ENCODE results near the gene RNF144B. TPM values are rescaled to one million over a fixed set of nuclear protein-coding genes. Genes with fewer than 3 reads are reported as not detected.
"Not testable (repeated sequence)": the region's sequence is repeated elsewhere in the genome, so short reads cannot be mapped to it uniquely, and the experiment has no call there.

The RNF144B gene
- total and polyA plus RNA-seq, 2 donors (not counting 1 experiment from before 2014, with no cell fraction given): 3.0 to 17.0 TPM

GRCh38 chr6:18353251-18353650 lies 33.9 kb upstream of the RNF144B start:
- DNase-seq (no peak), ATAC-seq (ENCODE audit: low read depth) (no peak)
- ChIA-PET POLR2A (no interaction called here), CTCF (no interaction called here)
- H3K4me3 Mint-ChIP-seq: no peak overlapping the region
- intact Hi-C loops (cut with micrococcal nuclease): no loop called here
- H3K27ac Mint-ChIP-seq: no peak overlapping the region
- Histone ChIP-seq H2AFZ (ENCODE audit: insufficient read depth, low read depth, low read length, poor library complexity, severe bottlenecking) (no peak overlapping the region), H3K79me2 (ENCODE audit: control insufficient read depth, insufficient read depth, low read length) (no peaks in the 10 kb centered on the region), H3K27ac (ENCODE audit: low read length in 2 of 2) (no peak overlapping the region), H3K36me3 (replicated peaks in 1 of 2; ENCODE audit: control extremely low read depth in 1 of 2, control insufficient read depth in 1 of 2, extremely low read depth in 1 of 2, insufficient read depth in 2 of 2, low read length in 1 of 2) (no peaks in the 10 kb centered on the region), H3K4me1 (ENCODE audit: control insufficient read depth in 2 of 2, insufficient read depth in 2 of 2, low read length in 2 of 2) (peaks cover 11% of the 10 kb centered on the region in 2 donors), H4K20me1 (ENCODE audit: control insufficient read depth, insufficient read depth, low read length, poor library complexity, severe bottlenecking) (no peaks in the 10 kb centered on the region), H3K9me3 (ENCODE audit: control extremely low read depth in 1 of 3, control insufficient read depth in 2 of 3, insufficient read depth in 1 of 3, low read length in 2 of 3) (no peaks in the 10 kb centered on the region), H3K4me3 (ENCODE audit: control extremely low read depth in 1 of 5, extremely low read depth in 1 of 5, insufficient read depth in 1 of 5, low read depth in 2 of 5, low read length in 4 of 5) (no peak overlapping the region), H3K4me2 (replicated peaks; ENCODE audit: low read depth, low read length, poor library complexity, severe bottlenecking) (no peak overlapping the region), H3K27me3 (replicated peaks in 1 of 4; ENCODE audit: control extremely low read depth in 1 of 4, control insufficient read depth in 3 of 4, insufficient read depth in 4 of 4, low read length in 3 of 4) (no peaks in the 10 kb centered on the region), H3K9ac (ENCODE audit: low read length) (no peak overlapping the region)
- H3K4me1 Mint-ChIP-seq: peaks cover 13% of the 10 kb centered on the region
- no peak for TF ChIP-seq EZH2 (IDR thresholded peaks at IDR 0.05; ENCODE audit: borderline replicate concordance, insufficient read depth, low read depth, low read length, poor library complexity, severe bottlenecking)
- peaks cover 3% of the 10 kb centered on the region for H3K9me3 Mint-ChIP-seq (ENCODE audit: insufficient read depth)
- H3K27me3 Mint-ChIP-seq: no peaks in the 10 kb centered on the region
- 60% methylated on average over 1 of the region's 2 CpGs for WGBS (ENCODE audit: insufficient coverage)

- H4K20me1 ChIP-seq (ENCODE audit: control insufficient read depth, insufficient read depth, low read length, poor library complexity, severe bottlenecking); H3K9me3 ChIP-seq (ENCODE audit: control extremely low read depth in 1 of 3, control insufficient read depth in 2 of 3, insufficient read depth in 1 of 3, low read length in 2 of 3); H3K27ac Mint-ChIP-seq; H3K4me2 ChIP-seq (replicated peaks; ENCODE audit: low read depth, low read length, poor library complexity, severe bottlenecking); H3K4me3 ChIP-seq (ENCODE audit: control extremely low read depth in 1 of 5, extremely low read depth in 1 of 5, insufficient read depth in 1 of 5, low read depth in 2 of 5, low read length in 4 of 5); H3K79me2 ChIP-seq (ENCODE audit: control insufficient read depth, insufficient read depth, low read length); H3K9ac ChIP-seq (ENCODE audit: low read length); H3K27me3 Mint-ChIP-seq; H2AFZ ChIP-seq (ENCODE audit: insufficient read depth, low read depth, low read length, poor library complexity, severe bottlenecking); DNase-seq; H3K27me3 ChIP-seq (replicated peaks in 1 of 4; ENCODE audit: control extremely low read depth in 1 of 4, control insufficient read depth in 3 of 4, insufficient read depth in 4 of 4, low read length in 3 of 4); H3K36me3 ChIP-seq (replicated peaks in 1 of 2; ENCODE audit: control extremely low read depth in 1 of 2, control insufficient read depth in 1 of 2, extremely low read depth in 1 of 2, insufficient read depth in 2 of 2, low read length in 1 of 2); intact Hi-C loops (cut with micrococcal nuclease); CTCF ChIA-PET; H3K4me3 Mint-ChIP-seq; POLR2A ChIA-PET; H3K27ac ChIP-seq (ENCODE audit: low read length in 2 of 2); ATAC-seq (ENCODE audit: low read depth); H3K9me3 Mint-ChIP-seq (ENCODE audit: insufficient read depth): not testable (repeated sequence)
- no CpG with 5 or more reads among the region's 4 CpGs for whole genome bisulfite sequencing (ENCODE audit: insufficient coverage)
- H3K4me1 Mint-ChIP-seq: peaks cover 32% of the 10 kb centered on the region
- H3K4me1 ChIP-seq (ENCODE audit: control insufficient read depth in 2 of 2, insufficient read depth in 2 of 2, low read length in 2 of 2): peaks cover 24 to 36% of the 10 kb centered on the region in 2 donors
Measured at GRCh38 chr6:18357546-18357945, 29.6 kb upstream of the RNF144B start.
